ENCODE data around the gene PPP2R3A.

- TF ChIP-seq POLR2A (IDR thresholded peaks at IDR 0.05; ENCODE audit: low read depth, low read length) = no peak
- TF ChIP-seq CTCF (conservative IDR thresholded peaks at IDR 0.05; ENCODE audit: low read depth, low read length) = no peak
- no peak for TF ChIP-seq SMC3 (IDR thresholded peaks at IDR 0.05; ENCODE audit: low read depth, low read length)
- TF ChIP-seq CHD1 (IDR thresholded peaks at IDR 0.05; ENCODE audit: low read depth, low read length) = no peak
- no peak for TF ChIP-seq RFX5 (IDR thresholded peaks at IDR 0.05; ENCODE audit: low read depth, low read length)
- TF ChIP-seq RAD21 (IDR thresholded peaks at IDR 0.05; ENCODE audit: low read length) = no peak
- no peak for TF ChIP-seq CEBPB (IDR thresholded peaks at IDR 0.05; ENCODE audit: low read depth, low read length)
- TF ChIP-seq USF2 (IDR thresholded peaks at IDR 0.05; ENCODE audit: low read depth, low read length) = no peak
- TF ChIP-seq BHLHE40 (IDR thresholded peaks at IDR 0.05; ENCODE audit: low read depth, low read length) = no peak
- no peak for TF ChIP-seq ELK1 (IDR thresholded peaks at IDR 0.05; ENCODE audit: borderline replicate concordance, low read depth, low read length)
- TF ChIP-seq FOS (IDR thresholded peaks at IDR 0.05; ENCODE audit: low read depth, low read length) = no peak
- TF ChIP-seq MXI1 (IDR thresholded peaks at IDR 0.05; ENCODE audit: borderline replicate concordance, low read depth, low read length) = no peak
- no peak for TF ChIP-seq NFE2L2 (IDR thresholded peaks at IDR 0.05; ENCODE audit: low read depth, low read length)
Observed at GRCh38 chr3:136018876-136019275, 53.3 kb downstream of the PPP2R3A start.
